K562 (cell line): Measurements from ENCODE around the gene PRELID3B. TPM values are rescaled to one million over a fixed set of nuclear protein-coding genes. Genes with fewer than 3 reads are reported as not detected.

Experiments
- ATF3 ChIP-seq, 2 experiments: fragments of 450-650 bp in 1 of 2; sonication (generic) in 1 of 2; formaldehyde crosslinking in 1 of 2; IDR thresholded peaks in 1 of 2; conservative IDR thresholded peaks in 1 of 2; 2 replicates each; pipeline versions ENCODE4 v1.6.1 to v1.8.1; 2016 to 2023; ENCODE audit warnings: mild to moderate bottlenecking in 2 of 2, moderate library complexity in 2 of 2, inconsistent platforms in 1 of 2, missing genetic modification reagents in 1 of 2
- BCOR ChIP-seq: fragments of 450-650 bp; IDR thresholded peaks from 2 replicates; pipeline ENCODE4 v1.6.1; 2016
- CBFA2T2 ChIP-seq: fragments of 450-650 bp; conservative IDR thresholded peaks from 2 replicates; pipeline ENCODE4 v1.6.1; 2017; ENCODE audit warnings: mild to moderate bottlenecking
- CBX1 ChIP-seq: sonication (generic); IDR thresholded peaks from 2 replicates; pipeline ENCODE4 v1.6.1; 2016; ENCODE audit warnings: antibody characterized with exemption, low read depth, mild to moderate bottlenecking
- CTBP1 ChIP-seq: fragments of 450-650 bp; IDR thresholded peaks from 2 replicates; pipeline ENCODE4 v1.6.1; 2016; ENCODE audit warnings: borderline replicate concordance
- DPF2 ChIP-seq: fragments of 450-650 bp; IDR thresholded peaks from 2 replicates; pipeline ENCODE4 v1.6.1; 2016
- EZH2 ChIP-seq: IDR thresholded peaks from 2 replicates; pipeline ENCODE4 v1.6.1; 2012; ENCODE audit warnings: low read depth, mild to moderate bottlenecking, inconsistent platforms, low read length, borderline replicate concordance
- GATA2 ChIP-seq: sonication (generic); formaldehyde crosslinking; IDR thresholded peaks from 2 replicates; pipeline ENCODE4 v1.4.0; 2020; ENCODE audit warnings: mild to moderate bottlenecking, missing genetic modification reagents
- HDAC1 ChIP-seq, 2 experiments: fragments of 450-650 bp; IDR thresholded peaks; 2 replicates each; pipeline ENCODE4 v1.6.1; 2016 to 2017; ENCODE audit warnings: inconsistent platforms in 1 of 2, mild to moderate bottlenecking in 1 of 2, moderate library complexity in 1 of 2
- HMG20A ChIP-seq: fragments of 450-650 bp; formaldehyde crosslinking; conservative IDR thresholded peaks from 2 replicates; pipeline ENCODE4 v1.4.0; 2020; ENCODE audit warnings: mild to moderate bottlenecking, mixed read lengths
- HSF4 ChIP-seq: fragments of 250-450 bp; sonication (Bioruptor Pico); IDR thresholded peaks from 2 replicates; pipeline ENCODE4 v2.1.2; 2022; ENCODE audit warnings: mild to moderate bottlenecking, moderate library complexity, borderline replicate concordance
- KDM2B ChIP-seq: fragments of 250-450 bp; sonication (Bioruptor Pico); IDR thresholded peaks from 2 replicates; pipeline ENCODE4 v1.8.0; 2021; ENCODE audit warnings: mild to moderate bottlenecking, moderate library complexity
- MEF2A ChIP-seq: IDR thresholded peaks from 2 replicates; pipeline ENCODE4 v1.6.1; 2011; ENCODE audit warnings: low read depth, mild to moderate bottlenecking, low read length, moderate library complexity; ENCODE audit not compliant: control insufficient read depth
- MTA2 ChIP-seq: fragments of 450-650 bp; IDR thresholded peaks from 2 replicates; pipeline ENCODE4 v1.6.1; 2016; ENCODE audit warnings: low read depth
- NR4A1 ChIP-seq, 2 experiments: fragments of 250-450 bp in 1 of 2; fragments of 450-650 bp in 1 of 2; sonication (Bioruptor Pico) in 1 of 2; IDR thresholded peaks; 2 replicates each; pipeline versions ENCODE4 v1.4.0 to v1.6.1; 2016 to 2020; ENCODE audit warnings: mild to moderate bottlenecking in 2 of 2, missing compliant biosample characterization in 1 of 2, missing genetic modification characterization in 1 of 2, moderate library complexity in 1 of 2
- PHF21A ChIP-seq: fragments of 450-650 bp; IDR thresholded peaks from 2 replicates; pipeline ENCODE4 v1.6.1; 2017; ENCODE audit warnings: low read depth, borderline replicate concordance
- ZBTB9 ChIP-seq: fragments of 450-650 bp; formaldehyde crosslinking; IDR thresholded peaks from 2 replicates; pipeline ENCODE4 v1.4.0; 2020; ENCODE audit warnings: mild to moderate bottlenecking, moderate library complexity
- ZC3H8 ChIP-seq: fragments of 450-650 bp; IDR thresholded peaks from 2 replicates; pipeline ENCODE4 v1.6.1; 2017
- ZEB2 ChIP-seq: fragments of 450-650 bp; IDR thresholded peaks from 2 replicates; pipeline ENCODE4 v1.6.1; 2016
- ZNF133 ChIP-seq: fragments of 250-450 bp; sonication (Bioruptor Pico); IDR thresholded peaks from 2 replicates; pipeline ENCODE4 v1.4.0; 2020; ENCODE audit warnings: mild to moderate bottlenecking
- ZNF212 ChIP-seq: fragments of 450-650 bp; formaldehyde crosslinking; IDR thresholded peaks from 2 replicates; pipeline ENCODE4 v1.4.0; 2020; ENCODE audit warnings: mild to moderate bottlenecking
- polyA plus RNA-seq, 8 experiments: library from polyadenylated mRNA; depleted of rRNA in 4 of 8; stranded (reverse) in 5 of 8; unstranded in 3 of 8; fragments of >200 nt; fragmentation: Nextera tagmentation in 2 of 8; fragmentation: Illumina TruSeq in 1 of 8; extraction: Ambion mirVana in 2 of 8; extraction: Trizol in 1 of 8; gene quantifications; 2 replicates each; pipeline versions ENCODE4 v1.2.1 to v1.2.3, GENCODE V29; 2011 to 2014; ENCODE audit warnings: inconsistent platforms in 1 of 8, missing spikeins in 1 of 8
- total RNA-seq, 7 experiments: library from RNA; depleted of rRNA in 6 of 7; stranded (reverse); fragments of >200 nt in 6 of 7; fragmentation: Illumina TruSeq in 2 of 7; extraction: Trizol in 2 of 7; gene quantifications; 2 replicates each; pipeline versions ENCODE4 v1.2.1 to v1.2.3, GENCODE V29; 2011 to 2021; ENCODE audit warnings: low replicate concordance in 1 of 7
- TF ChIP-seq, protein P1 (sequence below): fragments of 450-650 bp; IDR thresholded peaks from 2 replicates; pipeline ENCODE4 v1.6.1; 2017; ENCODE audit warnings: antibody characterized with exemption
- TF ChIP-seq, protein P2 (sequence below): IDR thresholded peaks from 3 replicates; pipeline ENCODE4 v1.6.1; 2011; ENCODE audit warnings: borderline replicate concordance, mild to moderate bottlenecking, moderate library complexity; ENCODE audit not compliant: insufficient read length; ENCODE audit errors: extremely low read depth

The PRELID3B gene
- total and polyA plus RNA-seq, 9 of the 15 experiments (the other 6 are each of a cell fraction or from before 2014, with no cell fraction given): 77.0 to 186 (median 101) TPM

DNA sequence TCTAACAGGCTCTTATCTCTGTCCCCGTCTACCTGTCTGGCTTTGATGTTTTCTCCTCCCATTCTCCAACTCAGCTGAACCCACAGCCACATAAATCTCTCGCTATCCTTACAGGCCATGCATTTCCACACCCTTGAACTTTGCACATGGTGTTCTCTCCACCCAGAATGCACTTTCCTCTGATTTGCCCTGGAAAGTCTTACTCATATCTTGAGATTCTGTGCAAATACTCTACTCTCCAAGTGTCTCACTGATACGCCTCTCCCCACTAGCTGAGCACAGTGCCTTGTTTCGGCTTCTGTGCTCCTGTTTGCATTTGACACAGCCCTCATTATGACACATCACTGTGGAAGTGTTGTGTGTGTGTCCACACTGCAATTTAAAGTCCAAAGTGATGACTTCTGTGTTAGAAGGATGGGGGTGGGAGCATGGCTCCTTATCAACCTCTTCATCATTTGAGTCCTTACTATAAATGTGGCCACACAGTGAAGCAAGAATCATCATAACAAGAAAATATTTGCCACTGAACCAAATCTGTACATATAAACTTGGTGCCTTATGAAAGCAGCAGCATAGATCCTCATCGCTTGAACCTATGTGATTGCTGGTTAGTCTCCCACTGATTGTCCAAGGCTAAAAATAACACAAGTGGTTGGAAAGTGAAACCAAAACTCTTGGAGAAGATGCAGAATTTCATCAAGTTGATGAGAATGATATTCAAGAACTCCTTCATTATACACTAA is 5.5 kb upstream of the PRELID3B start (continued):
- 0 out of 2 replicates have a peak, but pooled peaks have one; percentile 39 for TF ChIP-seq DPF2
- peak in 1 of 2 experiments; percentile 58; a peak in 2 of 4 replicates for TF ChIP-seq HDAC1 (IDR thresholded peaks at IDR 0.05)
- TF ChIP-seq ATF3 (IDR thresholded peaks at IDR 0.05): peak; percentile 19; the same call in 1 of the 2 replicates
- TF ChIP-seq ATF3 (CRISPR knock-in tag; conservative IDR thresholded peaks at IDR 0.05): no peak
- TF ChIP-seq MTA2: no peak
- no peak for TF ChIP-seq NR4A1 (CRISPR knock-in tag; IDR thresholded peaks at IDR 0.05)
- no peak for TF ChIP-seq NR4A1 (tag; IDR thresholded peaks at IDR 0.05)
- TF ChIP-seq ZBTB9 (CRISPR knock-in tag): no peak
- peak; percentile 77 for TF ChIP-seq ZEB2
- TF ChIP-seq KDM2B: no peak
- TF ChIP-seq HSF4 (CRISPR knock-in tag): no peak
- no peak for TF ChIP-seq GATA2 (CRISPR knock-in tag)
- TF ChIP-seq EZH2: no peak
- no peak for TF ChIP-seq ZC3H8
- TF ChIP-seq, protein P1, sequence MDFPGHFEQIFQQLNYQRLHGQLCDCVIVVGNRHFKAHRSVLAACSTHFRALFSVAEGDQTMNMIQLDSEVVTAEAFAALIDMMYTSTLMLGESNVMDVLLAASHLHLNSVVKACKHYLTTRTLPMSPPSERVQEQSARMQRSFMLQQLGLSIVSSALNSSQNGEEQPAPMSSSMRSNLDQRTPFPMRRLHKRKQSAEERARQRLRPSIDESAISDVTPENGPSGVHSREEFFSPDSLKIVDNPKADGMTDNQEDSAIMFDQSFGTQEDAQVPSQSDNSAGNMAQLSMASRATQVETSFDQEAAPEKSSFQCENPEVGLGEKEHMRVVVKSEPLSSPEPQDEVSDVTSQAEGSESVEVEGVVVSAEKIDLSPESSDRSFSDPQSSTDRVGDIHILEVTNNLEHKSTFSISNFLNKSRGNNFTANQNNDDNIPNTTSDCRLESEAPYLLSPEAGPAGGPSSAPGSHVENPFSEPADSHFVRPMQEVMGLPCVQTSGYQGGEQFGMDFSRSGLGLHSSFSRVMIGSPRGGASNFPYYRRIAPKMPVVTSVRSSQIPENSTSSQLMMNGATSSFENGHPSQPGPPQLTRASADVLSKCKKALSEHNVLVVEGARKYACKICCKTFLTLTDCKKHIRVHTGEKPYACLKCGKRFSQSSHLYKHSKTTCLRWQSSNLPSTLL: no peak
- no peak for TF ChIP-seq BCOR
- no peak for TF ChIP-seq CTBP1
- no peak for TF ChIP-seq PHF21A
- TF ChIP-seq, protein P2, sequence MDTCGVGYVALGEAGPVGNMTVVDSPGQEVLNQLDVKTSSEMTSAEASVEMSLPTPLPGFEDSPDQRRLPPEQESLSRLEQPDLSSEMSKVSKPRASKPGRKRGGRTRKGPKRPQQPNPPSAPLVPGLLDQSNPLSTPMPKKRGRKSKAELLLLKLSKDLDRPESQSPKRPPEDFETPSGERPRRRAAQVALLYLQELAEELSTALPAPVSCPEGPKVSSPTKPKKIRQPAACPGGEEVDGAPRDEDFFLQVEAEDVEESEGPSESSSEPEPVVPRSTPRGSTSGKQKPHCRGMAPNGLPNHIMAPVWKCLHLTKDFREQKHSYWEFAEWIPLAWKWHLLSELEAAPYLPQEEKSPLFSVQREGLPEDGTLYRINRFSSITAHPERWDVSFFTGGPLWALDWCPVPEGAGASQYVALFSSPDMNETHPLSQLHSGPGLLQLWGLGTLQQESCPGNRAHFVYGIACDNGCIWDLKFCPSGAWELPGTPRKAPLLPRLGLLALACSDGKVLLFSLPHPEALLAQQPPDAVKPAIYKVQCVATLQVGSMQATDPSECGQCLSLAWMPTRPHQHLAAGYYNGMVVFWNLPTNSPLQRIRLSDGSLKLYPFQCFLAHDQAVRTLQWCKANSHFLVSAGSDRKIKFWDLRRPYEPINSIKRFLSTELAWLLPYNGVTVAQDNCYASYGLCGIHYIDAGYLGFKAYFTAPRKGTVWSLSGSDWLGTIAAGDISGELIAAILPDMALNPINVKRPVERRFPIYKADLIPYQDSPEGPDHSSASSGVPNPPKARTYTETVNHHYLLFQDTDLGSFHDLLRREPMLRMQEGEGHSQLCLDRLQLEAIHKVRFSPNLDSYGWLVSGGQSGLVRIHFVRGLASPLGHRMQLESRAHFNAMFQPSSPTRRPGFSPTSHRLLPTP: no peak
- TF ChIP-seq CBX1: no peak
- TF ChIP-seq ZNF212: no peak
- TF ChIP-seq ZNF133 (CRISPR knock-in tag): no peak
- no peak for TF ChIP-seq HMG20A (CRISPR knock-in tag)
- no peak for TF ChIP-seq MEF2A
- TF ChIP-seq CBFA2T2: peak; percentile 28; the same call in 1 of the 2 replicates
